ENCODE data around the gene GUCA2A. TPM values are rescaled to one million over a fixed set of nuclear protein-coding genes. Genes with fewer than 3 reads are reported as not detected.

GUCA2A gene
- total and polyA plus RNA-seq, 9 of the 15 experiments (the other 6 are each of a cell fraction or from before 2014, with no cell fraction given) = not detected

- H4K20me1 ChIP-seq (replicated peaks; ENCODE audit: control insufficient read depth, insufficient read depth, low read length) = no peaks in the 10 kb centered on the region
- POLR2A ChIA-PET = no interaction called here
- TF ChIP-seq SNAPC5 (CRISPR knock-in tag; IDR thresholded peaks at IDR 0.05) = no peak
- TF ChIP-seq TCF7L2 (IDR thresholded peaks at IDR 0.05; ENCODE audit: low read depth, low read length) = no peak
- TF ChIP-seq ARHGAP35 (IDR thresholded peaks at IDR 0.05; ENCODE audit: partially characterized antibody) = no peak
- TF ChIP-seq FOXM1 (IDR thresholded peaks at IDR 0.05; ENCODE audit: low read depth) = no peak
- TF ChIP-seq FOXM1 (CRISPR knock-in tag; IDR thresholded peaks at IDR 0.05; ENCODE audit: low read depth) = no peak
- FAIRE-seq (no peak), DNase-seq (ENCODE audit: extremely low read depth in 1 of 4, low spot score in 3 of 4) (no peak), ATAC-seq (no peak)
- CTCF ChIA-PET (ENCODE audit: low intra/inter-chr PET ratio) = no interaction called here
- WGBS (ENCODE audit: insufficient coverage, low coverage, missing lambda C conversion rate) = 0% methylated on average over 3 of the region's 3 CpGs
- no peak overlapping the region for H3K4me2 ChIP-seq (ENCODE audit: insufficient read depth, low read length)
- H3K27ac ChIP-seq (ENCODE audit: extremely low read depth, low read depth, low read length) = no peak overlapping the region
- intact Hi-C loops (cut with micrococcal nuclease) (no loop called here), in situ Hi-C loops (cut with MboI) (no loop called here)
- no peak overlapping the region for H3K9ac ChIP-seq (ENCODE audit: insufficient read depth in 1 of 2, low read depth in 2 of 2, low read length in 2 of 2)
- no peaks in the 10 kb centered on the region for H3K36me3 ChIP-seq (ENCODE audit: control insufficient read depth, insufficient read depth, low read length)
- H3K9me3 ChIP-seq (replicated peaks; ENCODE audit: control insufficient read depth, insufficient read depth, low read depth, low read length) = no peaks in the 10 kb centered on the region
- H2AFZ ChIP-seq (ENCODE audit: low read depth, low read length) = no peak overlapping the region
- no peaks in the 10 kb centered on the region for H3K4me1 ChIP-seq (replicated peaks in 1 of 2; ENCODE audit: control insufficient read depth in 2 of 2, insufficient read depth in 2 of 2, low read length in 2 of 2)
- no TSS peak for BruUV-seq (replicated peaks)
- no peaks in the 10 kb centered on the region for H3K9me1 ChIP-seq (ENCODE audit: control insufficient read depth, insufficient read depth, low read length)
- no peak overlapping the region for H3K4me3 ChIP-seq
- no peaks in the 10 kb centered on the region for H3K79me2 ChIP-seq (ENCODE audit: control insufficient read depth, insufficient read depth, low read length)
- peaks cover 2% of the 10 kb centered on the region in 2 experiments; a peak in 2 of 5 replicates for H3K27me3 ChIP-seq (ENCODE audit: control insufficient read depth in 2 of 2, insufficient read depth in 2 of 2, low read length in 2 of 2)
Observed at GRCh38 chr1:42122408-42122807, 42.1 kb downstream of the GUCA2A start.

- DNase-seq (ENCODE audit: extremely low read depth in 1 of 4, low spot score in 3 of 4) (no peak), ATAC-seq (no peak), FAIRE-seq (no peak)
- intact Hi-C loops (cut with micrococcal nuclease) = no loop called here
- ChIA-PET CTCF (ENCODE audit: low intra/inter-chr PET ratio) (no interaction called here), POLR2A (interaction anchor here (0.7 to 2.7 kb wide), 3 partner anchors 10 to 20 kb away, joined by 3 to 9 read pairs (median 3); no protein-coding TSS in a partner anchor)
- H3K4me3 ChIP-seq = no peak overlapping the region
- H3K9ac ChIP-seq (ENCODE audit: insufficient read depth in 1 of 2, low read depth in 2 of 2, low read length in 2 of 2) = no peak overlapping the region
- BruUV-seq (replicated peaks) = no TSS peak
- in situ Hi-C loops (cut with MboI) = no loop called here
- H3K9me1 ChIP-seq (ENCODE audit: control insufficient read depth, insufficient read depth, low read length) = no peaks in the 10 kb centered on the region
- H3K27me3 ChIP-seq (ENCODE audit: control insufficient read depth in 2 of 2, insufficient read depth in 2 of 2, low read length in 2 of 2) = peaks cover 7 to 14% of the 10 kb centered on the region in 2 experiments; a peak in 3 of 5 replicates
- H3K36me3 ChIP-seq (ENCODE audit: control insufficient read depth, insufficient read depth, low read length) = no peaks in the 10 kb centered on the region
- no peaks in the 10 kb centered on the region for H3K4me1 ChIP-seq (replicated peaks in 1 of 2; ENCODE audit: control insufficient read depth in 2 of 2, insufficient read depth in 2 of 2, low read length in 2 of 2)
- no peak overlapping the region for H3K27ac ChIP-seq (ENCODE audit: extremely low read depth, low read depth, low read length)
- H3K4me2 ChIP-seq (ENCODE audit: insufficient read depth, low read length) = no peak overlapping the region
- H3K9me3 ChIP-seq (replicated peaks; ENCODE audit: control insufficient read depth, insufficient read depth, low read depth, low read length) = no peaks in the 10 kb centered on the region
- WGBS (ENCODE audit: insufficient coverage, low coverage, missing lambda C conversion rate) = 0% methylated on average over 1 of the region's 1 CpG
- no peaks in the 10 kb centered on the region for H4K20me1 ChIP-seq (replicated peaks; ENCODE audit: control insufficient read depth, insufficient read depth, low read length)
- no peaks in the 10 kb centered on the region for H3K79me2 ChIP-seq (ENCODE audit: control insufficient read depth, insufficient read depth, low read length)
- H2AFZ ChIP-seq (ENCODE audit: low read depth, low read length) = no peak overlapping the region
- TF ChIP-seq POLR2AphosphoS2 (IDR thresholded peaks at IDR 0.05; ENCODE audit: low read length) = no peak
- no peak for TF ChIP-seq RBM15 (IDR thresholded peaks at IDR 0.05; ENCODE audit: insufficient read depth, low read length)
- no peak for TF ChIP-seq KLF16 (IDR thresholded peaks at IDR 0.05)
- TF ChIP-seq U2AF2 (optimal IDR thresholded peaks at IDR 0.05; ENCODE audit: low read depth, low read length) = no peak
- TF ChIP-seq FIP1L1 (IDR thresholded peaks at IDR 0.05; ENCODE audit: low read depth, low read length, poor library complexity, severe bottlenecking) = no peak
- TF ChIP-seq ZNF146 (CRISPR knock-in tag; IDR thresholded peaks at IDR 0.05; ENCODE audit: unreplicated experiment) = no peak
- TF ChIP-seq MYNN (IDR thresholded peaks at IDR 0.05) = no peak
- no peak for TF ChIP-seq MYNN (CRISPR knock-in tag; IDR thresholded peaks at IDR 0.05)
- no peak for TF ChIP-seq STAT5A (IDR thresholded peaks at IDR 0.05; ENCODE audit: borderline replicate concordance, low read length)
- no peak for TF ChIP-seq ZFP36 (IDR thresholded peaks at IDR 0.05; ENCODE audit: low read depth, low read length, partially characterized antibody)
- TF ChIP-seq FOXO4 (CRISPR knock-in tag; IDR thresholded peaks at IDR 0.05) = no peak
- no peak for TF ChIP-seq BCL6 (CRISPR knock-in tag; IDR thresholded peaks at IDR 0.05)
- no peak for TF ChIP-seq ZNF175 (CRISPR knock-in tag; IDR thresholded peaks at IDR 0.05; ENCODE audit: low read depth)
- TF ChIP-seq FOXA1 (IDR thresholded peaks at IDR 0.05; ENCODE audit: borderline replicate concordance) = no peak
Observed at GRCh38 chr1:42118125-42118524, 46.4 kb downstream of the GUCA2A start.

All from K562 (cell line).